Right atrium auricular region (tissue), 2 donors: Measurements from ENCODE around the gene WDR70. TPM values are rescaled to one million over a fixed set of nuclear protein-coding genes. Genes with fewer than 3 reads are reported as not detected.
"Not testable (repeated sequence)": the region's sequence is repeated elsewhere in the genome, so short reads cannot be mapped to it uniquely, and the experiment has no call there.

ENCODE experiments used
- DNase-seq: peaks from one replicate; pipeline ENCODE4 v3.0.0-alpha.2; 2019; ENCODE audit warnings: low spot score
- H3K27ac ChIP-seq, 2 donors: fragments of 200-600 bp; sonication (generic); 1 replicate in 1 of 2; 2 replicates in 1 of 2; pipeline ENCODE4 v1.5.1; 2016 to 2019
- H3K27me3 ChIP-seq, 2 donors: fragments of 200-600 bp; sonication (generic); one replicate each; pipeline versions ENCODE4 v1.5.1 to v1.6.0; 2017 to 2019
- H3K36me3 ChIP-seq: fragments of 200-600 bp; sonication (generic); one replicate; pipeline ENCODE4 v1.5.1; 2016
- H3K4me1 ChIP-seq, 2 donors: fragments of 200-600 bp; sonication (generic); one replicate each; pipeline versions ENCODE4 v1.5.1 to v1.6.0; 2017 to 2019
- H3K4me3 ChIP-seq, 2 donors: fragments of 200-600 bp; sonication (generic); 1 replicate in 1 of 2; 2 replicates in 1 of 2; pipeline ENCODE4 v1.5.1; 2017 to 2019; ENCODE audit warnings: mild to moderate bottlenecking in 1 of 2, moderate library complexity in 1 of 2
- H3K9me3 ChIP-seq, 2 donors: fragments of 200-600 bp; sonication (generic); one replicate each; pipeline ENCODE4 v1.5.1; 2019
- CTCF ChIP-seq, 2 donors: fragments of 200-600 bp; sonication (generic); IDR thresholded peaks; one replicate each; pipeline ENCODE4 v1.5.1; 2019; ENCODE audit warnings: antibody characterized with exemption in 2 of 2
- total RNA-seq, 2 donors: library from RNA; depleted of rRNA; stranded (reverse); fragments of >200 nt; gene quantifications; one replicate each; pipeline ENCODE4 v1.1.0, GENCODE V29; 2016

WDR70 gene
- total RNA-seq, 2 donors from 2014 or later, result 8.2 to 12.2 TPM

DNA sequence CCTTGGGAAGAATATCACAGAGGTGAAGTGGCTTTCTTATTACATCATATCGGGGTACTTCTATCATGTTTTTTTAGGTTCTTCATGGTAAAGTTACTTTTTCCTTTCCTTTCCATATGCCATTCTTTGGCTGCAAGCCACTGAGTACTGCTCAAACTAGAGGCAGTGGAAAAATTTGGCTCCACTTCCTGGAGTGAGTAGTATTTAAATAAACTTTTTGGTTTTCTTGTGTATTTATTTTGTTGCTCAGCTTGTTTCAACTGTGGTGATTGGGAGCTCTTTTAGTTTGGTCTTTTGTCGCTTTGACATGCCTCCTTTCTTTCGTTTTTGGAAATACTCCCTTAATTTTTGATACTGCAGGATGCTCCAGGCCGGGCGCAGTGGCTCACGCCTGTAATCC lies 69.8 kb downstream of the WDR70 start:
- no peak for DNase-seq
- H3K4me1 ChIP-seq, result no peaks in the 10 kb centered on the region
- H3K36me3 ChIP-seq, result peaks cover 8% of the 10 kb centered on the region
- no peak overlapping the region for H3K4me3 ChIP-seq
- H3K9me3 ChIP-seq, result no peaks in the 10 kb centered on the region
- H3K27ac ChIP-seq, result no peak overlapping the region
- H3K27me3 ChIP-seq, result no peaks in the 10 kb centered on the region
- no peak for TF ChIP-seq CTCF (IDR thresholded peaks at IDR 0.05)

DNA sequence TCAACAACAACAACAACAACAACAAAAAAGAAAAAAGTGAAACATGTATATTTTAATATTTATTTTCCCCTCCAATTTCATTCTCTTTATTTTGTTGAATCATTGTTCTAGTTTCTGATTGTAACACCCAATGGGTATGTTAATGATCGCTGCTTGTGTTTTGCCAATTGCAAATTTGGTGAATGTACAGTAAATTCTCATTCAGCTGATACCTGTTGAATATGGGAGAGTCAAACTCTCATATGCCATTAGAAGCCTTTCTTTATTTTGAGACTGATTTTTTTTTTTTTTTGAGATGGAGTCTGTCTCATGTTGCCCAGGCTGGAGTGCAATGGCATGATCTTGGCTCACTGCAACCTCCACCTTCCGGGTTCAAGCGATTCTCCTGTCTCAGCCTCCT lies 72.9 kb downstream of the WDR70 start:
- H3K9me3 ChIP-seq, H3K4me1 ChIP-seq, H3K4me3 ChIP-seq, H3K36me3 ChIP-seq, H3K27me3 ChIP-seq, DNase-seq, H3K27ac ChIP-seq: not testable (repeated sequence)

DNA sequence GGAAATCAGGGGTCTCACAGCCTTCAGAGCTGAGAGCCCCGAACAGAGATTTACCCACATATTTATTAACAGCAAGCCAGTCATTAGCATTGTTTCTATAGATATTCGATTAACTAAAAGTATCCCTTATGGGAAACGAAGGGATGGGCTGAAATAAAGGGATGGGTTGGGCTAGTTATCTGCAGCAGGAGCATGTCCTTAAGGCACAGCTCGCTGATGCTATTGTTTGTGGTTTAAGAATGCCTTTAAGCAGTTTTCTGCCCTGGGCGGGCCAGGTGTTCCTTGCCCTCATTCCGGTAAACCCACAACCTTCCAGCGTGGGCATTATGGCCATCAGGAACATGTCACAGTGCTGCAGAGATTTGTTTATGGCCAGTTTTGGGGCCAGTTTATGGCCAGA lies 74.1 kb downstream of the WDR70 start:
- H3K27me3 ChIP-seq, H3K4me3 ChIP-seq, H3K9me3 ChIP-seq, DNase-seq, H3K27ac ChIP-seq, H3K36me3 ChIP-seq, H3K4me1 ChIP-seq: not testable (repeated sequence)

- H3K36me3 ChIP-seq, H3K4me1 ChIP-seq, H3K9me3 ChIP-seq, H3K27ac ChIP-seq, H3K27me3 ChIP-seq, DNase-seq, H3K4me3 ChIP-seq: not testable (repeated sequence)
Measured at GRCh38 chr5:37454402-37455055, 75.4 kb downstream of the WDR70 start.

DNA sequence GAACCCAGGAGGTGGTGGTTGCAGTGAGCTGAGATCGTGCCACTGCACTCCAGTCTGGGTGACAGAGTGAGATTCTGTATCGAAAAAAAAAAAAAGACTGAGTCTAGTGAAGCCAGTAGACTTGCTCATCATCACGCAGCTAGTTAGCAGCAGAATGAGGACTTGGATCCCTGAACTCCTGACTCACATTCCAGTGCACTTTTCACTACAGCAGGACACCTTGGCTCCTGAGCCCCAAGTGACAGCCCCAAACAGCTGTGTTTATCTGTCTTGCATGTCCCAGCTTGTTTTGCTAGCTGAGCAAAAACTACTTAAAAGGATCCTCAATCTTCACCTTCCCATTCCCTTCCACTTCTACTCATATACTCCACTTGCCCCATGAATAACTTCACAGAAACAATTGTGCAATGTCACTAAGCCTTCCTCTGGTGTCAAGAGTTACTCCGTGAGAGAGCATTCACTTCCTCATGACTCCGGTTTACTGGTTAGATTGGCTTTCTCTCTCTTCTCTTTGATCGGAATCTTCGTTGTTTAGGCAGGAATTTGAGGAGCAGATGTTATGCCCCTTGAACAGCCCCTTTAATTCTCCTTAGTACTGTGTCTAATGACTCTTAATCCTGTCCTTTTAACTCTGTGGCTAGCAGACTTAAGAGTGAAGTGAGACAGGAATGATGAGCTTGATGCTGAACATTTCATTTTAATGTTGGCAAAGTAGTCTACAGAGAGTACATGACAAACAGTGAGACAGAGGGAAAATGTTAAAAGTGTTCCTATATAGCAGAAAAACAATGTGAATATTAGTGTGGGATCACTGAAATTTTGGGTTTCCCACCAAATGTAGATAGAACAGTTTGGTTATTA lies 84.3 kb downstream of the WDR70 start:
- not testable (repeated sequence) for H3K27me3 ChIP-seq, H3K27ac ChIP-seq, H3K4me3 ChIP-seq, H3K36me3 ChIP-seq, H3K9me3 ChIP-seq, H3K4me1 ChIP-seq, DNase-seq

GRCh38 chr5:37464581-37464980 lies 85.5 kb downstream of the WDR70 start:
- H3K27me3 ChIP-seq, H3K27ac ChIP-seq, H3K9me3 ChIP-seq, H3K36me3 ChIP-seq, H3K4me3 ChIP-seq, DNase-seq, H3K4me1 ChIP-seq: not testable (repeated sequence)

DNA sequence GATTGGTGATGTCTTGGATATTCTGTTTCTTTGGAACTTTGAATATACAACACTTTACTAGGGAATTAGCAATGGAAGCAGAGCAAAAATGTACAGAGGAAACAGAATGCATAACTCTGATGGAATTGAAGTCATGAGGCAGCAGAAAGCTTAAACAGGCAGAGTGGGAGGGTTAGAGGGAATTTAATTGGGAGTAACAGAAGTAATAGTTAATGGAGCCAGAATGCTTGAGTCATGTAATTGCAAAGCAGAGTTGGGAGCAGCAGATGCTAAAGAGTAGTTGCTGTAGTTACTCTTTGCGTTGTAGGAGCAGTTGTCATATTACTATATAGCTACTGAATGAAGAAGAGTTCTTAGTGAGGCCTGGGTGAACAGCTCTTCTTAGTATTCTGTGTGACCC lies 90.3 kb downstream of the WDR70 start:
- not testable (repeated sequence) for H3K27me3 ChIP-seq, DNase-seq, H3K27ac ChIP-seq, H3K4me3 ChIP-seq, H3K36me3 ChIP-seq, H3K4me1 ChIP-seq
- peaks cover 0 to 14% of the 10 kb centered on the region in 2 donors for H3K9me3 ChIP-seq

GRCh38 chr5:37471666-37472197 lies 92.6 kb downstream of the WDR70 start:
- no peak overlapping the region for H3K4me3 ChIP-seq
- H3K36me3 ChIP-seq, result no peaks in the 10 kb centered on the region
- no peak overlapping the region for H3K27ac ChIP-seq
- no peaks in the 10 kb centered on the region for H3K4me1 ChIP-seq
- H3K27me3 ChIP-seq, result no peaks in the 10 kb centered on the region
- no peak for TF ChIP-seq CTCF (IDR thresholded peaks at IDR 0.05)
- no peak for DNase-seq
- H3K9me3 ChIP-seq, result peaks cover 0 to 14% of the 10 kb centered on the region in 2 donors

DNA sequence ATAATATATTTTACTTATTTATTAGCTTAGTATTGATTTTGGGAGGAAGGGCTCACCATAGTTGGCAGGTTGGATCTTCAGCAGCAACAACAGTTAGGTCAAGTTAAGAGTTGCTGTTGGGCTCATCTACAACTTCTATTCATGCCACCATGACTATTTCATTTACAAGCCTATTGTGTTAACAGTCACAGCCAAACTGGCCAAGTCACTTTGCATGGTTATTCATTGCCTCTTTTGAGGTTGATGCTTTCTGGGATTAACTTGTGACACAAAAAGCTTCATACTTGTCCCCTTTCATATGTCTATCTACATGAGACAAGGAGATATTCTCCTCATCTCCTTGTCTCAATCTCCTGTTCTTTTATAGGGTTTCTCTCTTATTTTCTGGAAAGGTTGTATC lies 98.3 kb downstream of the WDR70 start:
- no peak for TF ChIP-seq CTCF (IDR thresholded peaks at IDR 0.05)
- H3K4me1 ChIP-seq, result no peaks in the 10 kb centered on the region
- H3K9me3 ChIP-seq, result no peaks in the 10 kb centered on the region
- H3K36me3 ChIP-seq, result peaks cover 18% of the 10 kb centered on the region
- H3K4me3 ChIP-seq, result no peak overlapping the region
- no peaks in the 10 kb centered on the region for H3K27me3 ChIP-seq
- no peak for DNase-seq
- no peak overlapping the region for H3K27ac ChIP-seq
